ENCODE measurements around the gene KLLN.
"Not testable (repeated sequence)": the region's sequence is repeated elsewhere in the genome, so short reads cannot be mapped to it uniquely, and the experiment has no call there.

The KLLN gene

GRCh38 chr10:87842220-87842641, 21.1 kb downstream of the KLLN start:
- no peak for TF ChIP-seq CTCF (IDR thresholded peaks at IDR 0.05; ENCODE audit: low read depth, low read length)
- DNase-seq (ENCODE audit: low read depth, low spot score): no peak
- H3K4me3 ChIP-seq (ENCODE audit: low read depth, low read length): no peak overlapping the region
- in situ Hi-C loops (cut with HindIII; ENCODE audit: low sequenced_read_pairs): no loop called here

GRCh38 chr10:87841186-87841585, 22.1 kb downstream of the KLLN start:
- DNase-seq (ENCODE audit: low read depth, low spot score): no peak
- no peak overlapping the region for H3K4me3 ChIP-seq (ENCODE audit: low read depth, low read length)
- TF ChIP-seq CTCF (IDR thresholded peaks at IDR 0.05; ENCODE audit: low read depth, low read length): no peak
- in situ Hi-C loops (cut with HindIII; ENCODE audit: low sequenced_read_pairs): no loop called here

GRCh38 chr10:87838650-87839049, 24.7 kb downstream of the KLLN start:
- no peak overlapping the region for H3K4me3 ChIP-seq (ENCODE audit: low read depth, low read length)
- no peak for DNase-seq (ENCODE audit: low read depth, low spot score)
- no peak for TF ChIP-seq CTCF (IDR thresholded peaks at IDR 0.05; ENCODE audit: low read depth, low read length)
- in situ Hi-C loops (cut with HindIII; ENCODE audit: low sequenced_read_pairs): no loop called here

GRCh38 chr10:87837445-87837844, 25.9 kb downstream of the KLLN start:
- no peak for DNase-seq (ENCODE audit: low read depth, low spot score)
- no peak overlapping the region for H3K4me3 ChIP-seq (ENCODE audit: low read depth, low read length)
- TF ChIP-seq CTCF (IDR thresholded peaks at IDR 0.05; ENCODE audit: low read depth, low read length): no peak
- in situ Hi-C loops (cut with HindIII; ENCODE audit: low sequenced_read_pairs): no loop called here

GRCh38 chr10:87836098-87836497, 27.2 kb downstream of the KLLN start:
- DNase-seq (ENCODE audit: low read depth, low spot score): no peak
- no peak overlapping the region for H3K4me3 ChIP-seq (ENCODE audit: low read depth, low read length)
- in situ Hi-C loops (cut with HindIII; ENCODE audit: low sequenced_read_pairs): no loop called here
- no peak for TF ChIP-seq CTCF (IDR thresholded peaks at IDR 0.05; ENCODE audit: low read depth, low read length)

GRCh38 chr10:87829986-87830729, 33.2 kb downstream of the KLLN start:
- TF ChIP-seq CTCF (IDR thresholded peaks at IDR 0.05; ENCODE audit: low read depth, low read length): no peak
- in situ Hi-C loops (cut with HindIII; ENCODE audit: low sequenced_read_pairs): no loop called here
- no peak for DNase-seq (ENCODE audit: low read depth, low spot score)
- H3K4me3 ChIP-seq (ENCODE audit: low read depth, low read length): no peak overlapping the region

- in situ Hi-C loops (cut with HindIII; ENCODE audit: low sequenced_read_pairs): not testable (repeated sequence)
Measured at GRCh38 chr10:87829051-87829450, 34.3 kb downstream of the KLLN start.

More at GRCh38 chr10:87829051-87829450, 34.3 kb downstream of the KLLN start:
- DNase-seq (ENCODE audit: low read depth, low spot score); H3K4me3 ChIP-seq (ENCODE audit: low read depth, low read length): not testable (repeated sequence)

Measured in astrocyte of the spinal cord (primary cell).